GM23248 (cell line): ENCODE results near the gene SPOCK2. TPM values are rescaled to one million over a fixed set of nuclear protein-coding genes. Genes with fewer than 3 reads are reported as not detected.

Source experiments
- DNase-seq: peaks from one replicate; pipeline ENCODE4 v3.0.0-alpha.2; 2015
- H2AFZ ChIP-seq: fragments of 200-600 bp; sonication (generic); 2 replicates; pipeline ENCODE4 v1.6.1; 2016; ENCODE audit warnings: antibody characterized with exemption
- H3F3A ChIP-seq: fragments of 200-600 bp; sonication (generic); 2 replicates; pipeline ENCODE4 v1.6.1; 2016; ENCODE audit warnings: mild to moderate bottlenecking, antibody characterized with exemption, mixed run types; ENCODE audit not compliant: insufficient read depth
- H3K27ac ChIP-seq: fragments of 200-600 bp; sonication (generic); 2 replicates; pipeline ENCODE4 v1.5.1; 2016; ENCODE audit warnings: mild to moderate bottlenecking
- H3K27me3 ChIP-seq: fragments of 200-600 bp; sonication (generic); replicated peaks from 2 replicates; pipeline ENCODE4 v1.6.1; 2016; ENCODE audit warnings: mild to moderate bottlenecking; ENCODE audit not compliant: insufficient read depth
- H3K36me3 ChIP-seq: fragments of 200-600 bp; sonication (generic); 2 replicates; pipeline ENCODE4 v1.6.1; 2016; ENCODE audit warnings: low read depth, mild to moderate bottlenecking
- H3K4me1 ChIP-seq: fragments of 200-600 bp; sonication (generic); 2 replicates; pipeline ENCODE4 v1.6.1; 2016; ENCODE audit warnings: mild to moderate bottlenecking; ENCODE audit not compliant: insufficient read depth
- H3K4me2 ChIP-seq: fragments of 200-600 bp; sonication (generic); one replicate; pipeline ENCODE4 v1.6.1; 2016; ENCODE audit warnings: mild to moderate bottlenecking; ENCODE audit not compliant: unreplicated experiment
- H3K4me3 ChIP-seq: fragments of 200-600 bp; sonication (generic); 2 replicates; pipeline ENCODE4 v1.5.1; 2016; ENCODE audit warnings: mild to moderate bottlenecking
- H3K79me2 ChIP-seq: fragments of 200-600 bp; sonication (generic); 2 replicates; pipeline ENCODE4 v1.6.1; 2016; ENCODE audit warnings: mild to moderate bottlenecking; ENCODE audit not compliant: insufficient read depth
- H3K9ac ChIP-seq: fragments of 200-600 bp; sonication (generic); 2 replicates; pipeline ENCODE4 v1.6.1; 2016; ENCODE audit warnings: mild to moderate bottlenecking
- H3K9me2 ChIP-seq: fragments of 200-600 bp; sonication (generic); 2 replicates; pipeline ENCODE4 v1.6.1; 2016; ENCODE audit warnings: mixed run types, mild to moderate bottlenecking, moderate library complexity; ENCODE audit not compliant: insufficient read depth
- H3K9me3 ChIP-seq: fragments of 200-600 bp; sonication (generic); one replicate; pipeline ENCODE4 v1.6.1; 2017; ENCODE audit warnings: low read depth
- H4K20me1 ChIP-seq: fragments of 200-600 bp; sonication (generic); 2 replicates; pipeline ENCODE4 v1.6.0; 2016; ENCODE audit not compliant: insufficient read depth
- EZH2 ChIP-seq: fragments of 200-600 bp; sonication (generic); IDR thresholded peaks from 2 replicates; pipeline ENCODE4 v1.6.1; 2018; ENCODE audit warnings: antibody characterized with exemption, mild to moderate bottlenecking; ENCODE audit not compliant: insufficient read depth, poor library complexity, severe bottlenecking
- EZH2phosphoT487 ChIP-seq: fragments of 200-600 bp; sonication (generic); IDR thresholded peaks from 2 replicates; pipeline ENCODE4 v1.6.1; 2018; ENCODE audit warnings: antibody characterized with exemption, moderate library complexity, mild to moderate bottlenecking, low read depth; ENCODE audit not compliant: insufficient read depth
- WGBS, 2 experiments: methylation state at CpG; one replicate each; pipeline ENCODE4 v1.1.6; 2015 to 2017; ENCODE audit warnings: low lambda C conversion rate in 2 of 2, low coverage in 1 of 2; ENCODE audit errors: missing lambda C conversion rate in 2 of 2; 5-methylcytosine and 5-hydroxymethylcytosine counted together
- in situ Hi-C: fragments of 300-500 bp; cut with MboI; formaldehyde crosslinking; loops from 2 replicates; pipeline ENCODE4 v1.15.0; 2020
- polyA plus RNA-seq: library from polyadenylated mRNA; unstranded; fragments of >200 nt; fragmentation: Nextera tagmentation; extraction: Ambion mirVana; gene quantifications from 2 replicates; pipeline ENCODE4 v1.2.1, GENCODE V29; 2016
- total RNA-seq: library from RNA; depleted of rRNA; stranded (reverse); fragments of >200 nt; shearing (Covaris generic); gene quantifications from 2 replicates; pipeline ENCODE4 v1.2.3, GENCODE V29; 2014

SPOCK2 gene
- total and polyA plus RNA-seq, 2 experiments from 2014 or later = 0.04 TPM; not detected in 1

DNA sequence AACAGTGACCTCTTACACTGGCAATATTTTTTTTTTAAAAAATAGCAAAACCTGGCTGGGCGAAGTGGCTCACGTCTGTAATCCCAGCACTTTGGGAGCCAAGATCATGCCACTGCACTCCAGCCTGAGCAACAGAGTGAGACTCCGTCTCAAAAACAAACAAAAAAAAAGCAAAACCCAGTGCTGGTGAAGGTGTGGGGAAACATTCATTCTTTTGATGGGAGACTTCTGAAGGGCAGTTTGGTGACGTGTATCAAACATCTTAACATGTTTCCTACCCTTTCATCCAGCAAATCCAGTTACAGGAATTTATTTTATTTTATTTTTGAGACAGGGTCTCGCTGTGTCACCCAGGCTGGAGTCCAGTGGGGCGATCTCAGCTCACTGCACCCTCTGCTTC, 66.1 kb downstream of the SPOCK2 start:
- H3K9me2 ChIP-seq = no peaks in the 10 kb centered on the region
- H3K9me3 ChIP-seq = no peaks in the 10 kb centered on the region
- no peaks in the 10 kb centered on the region for H3F3A ChIP-seq
- no peak for TF ChIP-seq EZH2phosphoT487
- no peak for TF ChIP-seq EZH2
- H3K27me3 ChIP-seq = no peaks in the 10 kb centered on the region
- H3K36me3 ChIP-seq = no peaks in the 10 kb centered on the region
- H2AFZ ChIP-seq = no peak overlapping the region
- no peak overlapping the region for H3K9ac ChIP-seq
- in situ Hi-C loops = no loop called here
- no peaks in the 10 kb centered on the region for H4K20me1 ChIP-seq
- peaks cover 4% of the 10 kb centered on the region for H3K4me1 ChIP-seq
- H3K79me2 ChIP-seq = no peaks in the 10 kb centered on the region
- H3K4me3 ChIP-seq = no peak overlapping the region
- no peak overlapping the region for H3K4me2 ChIP-seq
- WGBS, 2 experiments = 74 to 77% methylated on average over 6 of the region's 6 CpGs
- DNase-seq = no peak
- H3K27ac ChIP-seq = no peak overlapping the region

- Histone ChIP-seq H2AFZ (no peak overlapping the region), H3K9ac (no peak overlapping the region), H3K36me3 (no peaks in the 10 kb centered on the region), H3K79me2 (no peaks in the 10 kb centered on the region), H3K4me1 (peaks cover 8% of the 10 kb centered on the region), H3K9me3 (no peaks in the 10 kb centered on the region), H3K4me2 (no peak overlapping the region), H3K4me3 (no peak overlapping the region), H3K27me3 (no peaks in the 10 kb centered on the region), H3K27ac (no peak overlapping the region), H3F3A (peaks cover 5% of the 10 kb centered on the region; the same call in 1 of the 2 replicates), H3K9me2 (no peaks in the 10 kb centered on the region), H4K20me1 (no peaks in the 10 kb centered on the region)
- WGBS, 2 experiments = 80 to 81% methylated on average over 9 of the region's 9 CpGs
- in situ Hi-C loops = no loop called here
- TF ChIP-seq EZH2phosphoT487 = no peak
- TF ChIP-seq EZH2 = no peak
- no peak for DNase-seq
Observed at GRCh38 chr10:72020914-72021809, 67.2 kb downstream of the SPOCK2 start.

DNA sequence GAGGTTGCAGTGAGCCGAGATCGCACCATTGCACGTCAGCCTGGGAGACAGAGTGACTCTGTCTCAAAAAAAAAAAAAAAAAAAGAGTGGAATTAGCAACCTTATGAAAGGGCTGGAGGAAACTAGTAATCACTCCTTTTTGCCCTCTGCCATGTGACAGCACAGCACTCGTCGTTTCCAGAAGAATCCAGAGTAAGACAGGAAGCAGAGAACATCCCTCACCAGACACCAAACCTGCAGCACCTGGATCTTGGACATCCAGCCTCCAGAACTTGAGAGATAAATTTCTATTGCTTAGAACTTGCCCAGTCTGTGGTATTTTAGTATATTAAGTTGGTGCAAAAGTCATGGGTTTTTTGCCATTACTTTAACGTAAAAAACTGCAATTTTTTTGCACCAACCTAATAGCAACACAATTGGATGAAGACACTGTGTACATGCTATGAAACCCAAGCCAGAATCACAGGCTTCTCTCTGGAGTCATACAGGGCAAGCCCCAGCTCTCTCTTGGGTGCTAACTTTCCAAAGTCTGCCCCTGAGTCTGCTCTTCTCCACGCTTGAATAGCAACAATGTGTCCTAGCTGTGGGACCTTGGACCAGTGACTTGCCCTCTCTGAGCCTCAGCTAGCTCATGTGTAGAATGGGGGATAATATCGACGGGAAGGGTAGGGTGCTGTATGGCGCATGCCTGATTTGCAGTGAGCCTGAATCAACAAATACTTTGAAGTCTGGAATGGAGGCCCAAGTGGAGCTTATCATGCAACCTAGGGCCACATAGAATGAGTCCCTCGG, 69.1 kb downstream of the SPOCK2 start:
- Histone ChIP-seq H3K4me1 (peaks cover 8% of the 10 kb centered on the region), H3K4me2 (no peak overlapping the region), H3K36me3 (no peaks in the 10 kb centered on the region), H3K4me3 (no peak overlapping the region), H3F3A (peaks cover 5% of the 10 kb centered on the region; the same call in 1 of the 2 replicates), H3K79me2 (no peaks in the 10 kb centered on the region), H4K20me1 (no peaks in the 10 kb centered on the region), H3K9me3 (no peaks in the 10 kb centered on the region), H2AFZ (no peak overlapping the region), H3K27me3 (no peaks in the 10 kb centered on the region), H3K9ac (no peak overlapping the region), H3K9me2 (no peaks in the 10 kb centered on the region), H3K27ac (no peak overlapping the region)
- 86 to 88% methylated on average over 11 of the region's 11 CpGs for WGBS, 2 experiments
- no peak for DNase-seq
- in situ Hi-C loops = no loop called here
- TF ChIP-seq EZH2phosphoT487 (no peak), EZH2 (no peak)

DNA sequence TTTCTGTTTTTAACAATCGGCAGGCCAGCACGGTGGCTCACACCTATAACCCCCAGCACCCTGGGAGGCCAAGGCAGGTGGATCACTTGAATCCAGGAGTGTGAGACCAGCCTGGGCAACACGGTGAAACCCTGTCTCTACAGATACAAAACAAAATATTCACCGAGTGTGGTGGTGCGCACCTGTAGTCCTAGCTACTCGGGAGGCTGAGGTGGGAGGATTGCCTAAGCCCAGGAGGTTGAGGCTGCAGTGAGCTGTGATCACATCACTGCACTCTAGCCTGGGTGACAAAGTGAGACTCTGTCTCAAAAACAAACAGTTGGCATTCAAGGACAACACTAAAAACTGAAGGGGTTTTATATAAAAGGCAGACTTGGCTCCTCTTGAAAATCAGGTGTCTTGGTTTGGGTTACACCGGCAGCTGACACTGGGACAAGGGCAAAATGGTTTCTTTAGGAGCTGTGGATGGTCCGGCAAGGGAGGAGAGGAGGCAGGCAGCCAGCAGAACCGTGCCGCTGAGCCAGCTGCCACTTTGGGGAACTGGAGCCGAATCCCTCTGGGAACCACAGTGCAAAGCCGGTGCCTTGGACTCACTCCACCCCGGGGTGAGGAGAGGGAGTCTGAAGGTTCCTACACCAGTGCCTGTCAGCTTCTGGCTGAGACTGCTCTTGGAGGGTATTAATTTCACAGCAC, 71.6 kb downstream of the SPOCK2 start:
- Histone ChIP-seq H3K27ac (no peak overlapping the region), H3K4me3 (no peak overlapping the region), H3K4me1 (peaks cover 8% of the 10 kb centered on the region), H3K27me3 (no peaks in the 10 kb centered on the region), H3K79me2 (peaks cover 8% of the 10 kb centered on the region), H3K4me2 (no peak overlapping the region), H3F3A (peaks cover 5% of the 10 kb centered on the region; the same call in 1 of the 2 replicates), H3K9me3 (no peaks in the 10 kb centered on the region), H2AFZ (no peak overlapping the region), H3K36me3 (no peaks in the 10 kb centered on the region), H4K20me1 (no peaks in the 10 kb centered on the region), H3K9ac (no peak overlapping the region), H3K9me2 (no peaks in the 10 kb centered on the region)
- WGBS, 2 experiments = 45 to 47% methylated on average over 13 of the region's 13 CpGs
- no peak for DNase-seq
- in situ Hi-C loops = no loop called here
- TF ChIP-seq EZH2 (no peak), EZH2phosphoT487 (no peak)
